ENCODE data around the gene ENPP7.

ENPP7 gene

DNA sequence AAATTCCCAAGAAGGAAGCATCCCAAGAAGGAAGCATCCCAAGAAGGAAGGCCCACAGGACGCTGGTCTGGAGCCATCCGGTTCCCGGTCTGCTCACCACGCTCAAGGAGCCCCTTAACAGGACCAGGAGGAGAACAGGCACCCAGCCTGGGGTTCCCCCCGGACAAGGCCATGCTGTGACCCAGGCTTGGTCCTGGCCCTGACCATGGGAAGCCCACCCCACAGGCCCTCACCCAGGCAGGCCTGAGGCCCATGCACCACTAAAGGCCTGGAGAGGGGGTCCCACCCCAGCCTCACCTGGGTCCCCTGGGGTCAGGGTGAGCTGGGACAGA is 340 bp upstream of the ENPP7 start:
- Histone ChIP-seq H4K20me1 (ENCODE audit: insufficient read depth, low read length) (no peaks in the 10 kb centered on the region), H3F3A (ENCODE audit: insufficient read depth, low read length) (no peaks in the 10 kb centered on the region), H2AFZ (ENCODE audit: low read length) (no peak overlapping the region), H3K27me3 (replicated peaks; ENCODE audit: insufficient read depth, low read length) (peaks cover 34% of the 10 kb centered on the region), H3K4me2 (ENCODE audit: low read depth, low read length) (no peak overlapping the region), H3K4me3 (ENCODE audit: low read length) (no peak overlapping the region), H3K9me3 (replicated peaks; ENCODE audit: insufficient read depth, low read length) (no peaks in the 10 kb centered on the region), H3K4me1 (ENCODE audit: low read length) (peaks cover 10% of the 10 kb centered on the region), H3K27ac (ENCODE audit: low read length) (no peak overlapping the region), H3K9me2 (replicated peaks; ENCODE audit: insufficient read depth, low read length) (no peaks in the 10 kb centered on the region), H3K79me2 (ENCODE audit: low read length) (no peaks in the 10 kb centered on the region), H3K9ac (ENCODE audit: low read length) (no peak overlapping the region), H3K36me3 (replicated peaks; ENCODE audit: insufficient read depth, low read length) (no peaks in the 10 kb centered on the region)
- no peak for DNase-seq
- TF ChIP-seq, protein P1, sequence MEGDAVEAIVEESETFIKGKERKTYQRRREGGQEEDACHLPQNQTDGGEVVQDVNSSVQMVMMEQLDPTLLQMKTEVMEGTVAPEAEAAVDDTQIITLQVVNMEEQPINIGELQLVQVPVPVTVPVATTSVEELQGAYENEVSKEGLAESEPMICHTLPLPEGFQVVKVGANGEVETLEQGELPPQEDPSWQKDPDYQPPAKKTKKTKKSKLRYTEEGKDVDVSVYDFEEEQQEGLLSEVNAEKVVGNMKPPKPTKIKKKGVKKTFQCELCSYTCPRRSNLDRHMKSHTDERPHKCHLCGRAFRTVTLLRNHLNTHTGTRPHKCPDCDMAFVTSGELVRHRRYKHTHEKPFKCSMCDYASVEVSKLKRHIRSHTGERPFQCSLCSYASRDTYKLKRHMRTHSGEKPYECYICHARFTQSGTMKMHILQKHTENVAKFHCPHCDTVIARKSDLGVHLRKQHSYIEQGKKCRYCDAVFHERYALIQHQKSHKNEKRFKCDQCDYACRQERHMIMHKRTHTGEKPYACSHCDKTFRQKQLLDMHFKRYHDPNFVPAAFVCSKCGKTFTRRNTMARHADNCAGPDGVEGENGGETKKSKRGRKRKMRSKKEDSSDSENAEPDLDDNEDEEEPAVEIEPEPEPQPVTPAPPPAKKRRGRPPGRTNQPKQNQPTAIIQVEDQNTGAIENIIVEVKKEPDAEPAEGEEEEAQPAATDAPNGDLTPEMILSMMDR (IDR thresholded peaks at IDR 0.05; ENCODE audit: low read length) = no peak
- TF ChIP-seq EZH2 (optimal IDR thresholded peaks at IDR 0.05; ENCODE audit: low read depth, low read length) = no peak
- no peak for TF ChIP-seq EZH2phosphoT487 (IDR thresholded peaks at IDR 0.05; ENCODE audit: low read length)

DNA sequence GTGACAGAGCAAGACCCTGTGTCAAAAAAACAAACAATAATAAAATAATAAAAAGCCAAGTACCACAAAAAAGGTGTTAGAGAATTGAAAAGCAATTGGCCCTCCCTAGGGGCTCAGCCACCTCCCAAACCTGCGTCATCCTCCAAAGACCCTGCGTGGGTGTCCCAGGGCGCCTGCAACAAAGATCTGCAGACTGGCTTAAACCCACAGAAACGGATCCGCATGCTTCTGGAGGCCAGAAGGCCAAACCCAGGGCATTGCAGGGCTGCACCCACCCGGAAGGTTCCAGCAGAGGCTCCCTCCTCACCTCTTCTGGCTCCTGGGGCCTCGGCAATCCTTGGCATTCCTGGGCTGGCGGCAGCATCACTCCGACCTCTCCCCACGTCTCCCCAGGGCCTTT is 1.5 kb downstream of the ENPP7 start:
- no peak for DNase-seq
- Histone ChIP-seq H3K27ac (ENCODE audit: low read length) (no peak overlapping the region), H3K9me2 (replicated peaks; ENCODE audit: insufficient read depth, low read length) (no peaks in the 10 kb centered on the region), H2AFZ (ENCODE audit: low read length) (no peak overlapping the region; the same call in 1 of the 2 replicates), H3K9me3 (replicated peaks; ENCODE audit: insufficient read depth, low read length) (no peaks in the 10 kb centered on the region), H3K4me2 (ENCODE audit: low read depth, low read length) (no peak overlapping the region), H4K20me1 (ENCODE audit: insufficient read depth, low read length) (no peaks in the 10 kb centered on the region), H3K4me3 (ENCODE audit: low read length) (no peak overlapping the region), H3F3A (ENCODE audit: insufficient read depth, low read length) (no peaks in the 10 kb centered on the region), H3K4me1 (ENCODE audit: low read length) (peaks cover 10% of the 10 kb centered on the region), H3K27me3 (replicated peaks; ENCODE audit: insufficient read depth, low read length) (peaks cover 39% of the 10 kb centered on the region), H3K36me3 (replicated peaks; ENCODE audit: insufficient read depth, low read length) (no peaks in the 10 kb centered on the region), H3K9ac (ENCODE audit: low read length) (no peak overlapping the region), H3K79me2 (ENCODE audit: low read length) (no peaks in the 10 kb centered on the region)
- TF ChIP-seq EZH2phosphoT487 (IDR thresholded peaks at IDR 0.05; ENCODE audit: low read length) = no peak
- TF ChIP-seq, protein P1 (IDR thresholded peaks at IDR 0.05; ENCODE audit: low read length) = no peak
- TF ChIP-seq EZH2 (optimal IDR thresholded peaks at IDR 0.05; ENCODE audit: low read depth, low read length) = no peak

DNA sequence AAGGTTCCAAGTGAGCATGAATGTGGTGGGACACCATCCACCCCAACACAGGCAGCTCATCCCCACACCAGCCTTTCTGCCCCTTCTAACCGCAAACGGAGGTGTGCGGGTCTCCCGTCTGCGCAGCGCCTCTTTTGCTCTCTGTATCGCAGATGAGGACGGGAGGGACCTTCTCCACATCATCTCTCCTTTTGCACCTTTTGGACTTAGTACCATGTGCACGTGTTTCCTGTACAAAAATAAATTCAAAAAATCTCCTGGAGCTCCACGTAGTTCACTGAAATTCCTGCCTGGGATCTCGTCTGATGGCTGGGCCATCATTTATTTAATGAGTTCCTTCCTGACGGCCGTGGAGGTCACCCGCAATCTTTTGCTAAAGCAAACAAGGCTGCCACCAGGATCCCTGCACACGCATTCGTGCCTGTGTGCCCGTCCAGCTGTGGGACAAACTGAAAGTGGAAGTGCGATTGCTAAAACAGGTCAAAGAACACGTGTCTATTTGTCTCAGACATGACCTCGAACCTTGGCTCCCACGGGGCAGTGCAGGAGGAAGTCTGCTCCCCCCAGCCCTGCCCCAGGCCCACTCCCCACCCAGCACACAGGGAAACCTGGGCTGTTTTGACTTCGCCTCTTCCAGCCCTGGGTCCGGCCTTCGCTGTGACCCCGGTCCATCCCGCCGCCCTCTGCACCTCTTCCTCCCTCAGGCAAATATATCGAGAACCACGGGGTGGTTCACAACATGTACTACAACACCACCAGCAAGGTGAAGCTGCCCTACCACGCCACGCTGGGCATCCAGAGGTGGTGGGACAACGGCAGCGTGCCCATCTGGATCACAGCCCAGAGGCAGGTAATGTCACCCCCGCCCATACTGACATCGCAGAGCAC is 2.3 kb downstream of the ENPP7 start:
- no peaks in the 10 kb centered on the region for H3F3A ChIP-seq (ENCODE audit: insufficient read depth, low read length)
- peaks cover 10% of the 10 kb centered on the region for H3K4me1 ChIP-seq (ENCODE audit: low read length)
- H3K9me3 ChIP-seq (replicated peaks; ENCODE audit: insufficient read depth, low read length) = no peaks in the 10 kb centered on the region
- H2AFZ ChIP-seq (ENCODE audit: low read length) = peak overlapping the region; percentile 65
- H3K9ac ChIP-seq (ENCODE audit: low read length) = no peak overlapping the region
- H3K4me2 ChIP-seq (ENCODE audit: low read depth, low read length) = peak overlapping the region; percentile 68
- H3K9me2 ChIP-seq (replicated peaks; ENCODE audit: insufficient read depth, low read length) = no peaks in the 10 kb centered on the region
- no peaks in the 10 kb centered on the region for H3K36me3 ChIP-seq (replicated peaks; ENCODE audit: insufficient read depth, low read length)
- TF ChIP-seq EZH2 (optimal IDR thresholded peaks at IDR 0.05; ENCODE audit: low read depth, low read length) (no peak), EZH2phosphoT487 (IDR thresholded peaks at IDR 0.05; ENCODE audit: low read length) (no peak)
- TF ChIP-seq, protein P1 (IDR thresholded peaks at IDR 0.05; ENCODE audit: low read length) = no peak
- H3K27ac ChIP-seq (ENCODE audit: low read length) = no peak overlapping the region
- H3K4me3 ChIP-seq (ENCODE audit: low read length) = peak overlapping the region; percentile 21; the same call in 1 of the 2 replicates
- peak; percentile 43 for DNase-seq
- peaks cover 40% of the 10 kb centered on the region for H3K27me3 ChIP-seq (replicated peaks; ENCODE audit: insufficient read depth, low read length)
- H3K79me2 ChIP-seq (ENCODE audit: low read length) = no peaks in the 10 kb centered on the region
- no peaks in the 10 kb centered on the region for H4K20me1 ChIP-seq (ENCODE audit: insufficient read depth, low read length)
